GM18498 (cell line): ENCODE results near the gene PCDHGA8.
"Not testable (repeated sequence)": the region's sequence is repeated elsewhere in the genome, so short reads cannot be mapped to it uniquely, and the experiment has no call there.

Experiments
- ATAC-seq: cut with Tn5 transposase; IDR thresholded peaks from one replicate; pipeline ENCODE4 v1.9.1; 2021; ENCODE audit warnings: mild to moderate bottlenecking, moderate library complexity; ENCODE audit not compliant: unreplicated experiment

PCDHGA8 gene

GRCh38 chr5:141369994-141370848 lies 22.2 kb upstream of the PCDHGA8 start, which contains the start of gene PCDHGB3:
TSS of gene PCDHGB3 (plus strand) at chr5:141370242. CDS start at chr5:141370395, 153 bp downstream.
- peak; percentile 88 for ATAC-seq

DNA sequence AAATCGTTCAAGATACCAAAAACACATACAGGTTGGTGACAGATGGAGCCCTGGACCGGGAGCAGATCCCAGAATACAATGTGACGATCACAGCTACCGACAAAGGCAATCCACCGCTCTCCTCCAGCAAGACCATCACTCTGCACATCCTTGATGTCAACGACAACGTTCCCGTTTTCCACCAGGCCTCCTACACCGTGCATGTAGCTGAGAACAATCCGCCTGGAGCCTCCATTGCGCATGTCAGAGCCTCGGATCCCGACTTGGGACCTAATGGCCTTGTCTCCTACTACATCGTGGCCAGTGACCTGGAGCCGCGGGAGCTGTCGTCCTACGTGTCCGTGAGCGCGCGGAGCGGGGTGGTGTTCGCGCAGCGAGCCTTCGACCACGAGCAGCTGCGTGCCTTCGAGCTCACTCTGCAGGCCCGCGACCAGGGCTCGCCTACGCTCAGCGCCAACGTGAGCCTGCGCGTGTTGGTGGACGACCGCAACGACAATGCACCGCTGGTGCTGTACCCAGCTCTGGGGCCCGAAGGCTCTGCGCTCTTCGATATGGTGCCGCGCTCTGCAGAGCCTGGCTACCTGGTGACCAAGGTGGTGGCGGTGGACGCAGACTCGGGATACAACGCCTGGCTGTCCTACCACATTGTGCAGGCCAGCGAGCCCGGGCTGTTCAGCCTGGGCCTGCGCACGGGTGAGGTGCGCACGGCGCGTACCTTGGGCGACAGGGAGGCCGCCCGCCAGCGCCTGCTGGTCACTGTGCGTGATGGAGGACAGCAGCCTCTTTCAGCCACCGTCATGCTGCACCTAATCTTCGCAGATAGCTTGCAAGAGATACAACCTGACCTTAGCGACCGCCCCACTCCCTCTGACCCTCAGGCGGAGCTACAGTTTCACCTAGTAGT lies 20.6 kb upstream of the PCDHGA8 start:
- no peak for ATAC-seq

DNA sequence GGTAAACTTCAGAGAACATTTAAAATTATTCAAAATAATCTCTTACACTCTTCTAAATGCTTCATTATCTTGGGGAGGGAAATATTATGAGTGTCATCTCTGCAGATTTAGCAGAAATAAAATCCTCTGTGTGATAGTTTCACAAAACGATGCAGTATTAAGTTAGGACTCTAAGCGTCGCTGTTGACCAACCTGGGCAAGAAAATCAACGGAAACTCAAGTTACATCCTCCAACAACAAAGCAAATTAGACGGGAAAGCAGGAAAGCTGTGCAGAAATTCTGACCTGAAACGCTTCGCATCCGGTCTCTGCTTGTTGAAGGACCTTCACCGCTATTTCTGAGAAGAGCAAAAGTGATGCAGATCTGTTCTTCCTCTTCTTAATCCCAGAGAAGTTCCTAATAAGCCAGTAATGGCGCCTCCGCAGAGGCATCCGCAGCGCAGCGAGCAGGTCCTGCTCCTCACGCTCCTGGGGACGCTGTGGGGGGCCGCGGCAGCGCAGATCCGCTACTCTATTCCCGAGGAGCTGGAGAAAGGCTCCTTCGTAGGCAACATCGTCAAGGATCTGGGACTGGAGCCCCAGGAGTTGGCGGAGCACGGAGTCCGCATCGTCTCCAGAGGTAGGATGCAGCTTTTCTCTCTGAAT lies 18.6 kb upstream of the PCDHGA8 start, which contains the start of gene PCDHGA6:
Gene PCDHGA6, plus strand, starts transcription at position 219 of the 645 bp plus-strand sequence. Its CDS starts 193 bp downstream, at position 412.
- ATAC-seq = no peak

GRCh38 chr5:141374627-141375026 lies 17.8 kb upstream of the PCDHGA8 start:
- no peak for ATAC-seq

- not testable (repeated sequence) for ATAC-seq
Observed at GRCh38 chr5:141375444-141376155, 16.8 kb upstream of the PCDHGA8 start.

- ATAC-seq = no peak
Observed at GRCh38 chr5:141382469-141383294, 9.8 kb upstream of the PCDHGA8 start, which contains the start of gene PCDHGA7. TSS of gene PCDHGA7 (plus strand) at chr5:141382742. CDS start at chr5:141382900, 158 bp downstream.

DNA sequence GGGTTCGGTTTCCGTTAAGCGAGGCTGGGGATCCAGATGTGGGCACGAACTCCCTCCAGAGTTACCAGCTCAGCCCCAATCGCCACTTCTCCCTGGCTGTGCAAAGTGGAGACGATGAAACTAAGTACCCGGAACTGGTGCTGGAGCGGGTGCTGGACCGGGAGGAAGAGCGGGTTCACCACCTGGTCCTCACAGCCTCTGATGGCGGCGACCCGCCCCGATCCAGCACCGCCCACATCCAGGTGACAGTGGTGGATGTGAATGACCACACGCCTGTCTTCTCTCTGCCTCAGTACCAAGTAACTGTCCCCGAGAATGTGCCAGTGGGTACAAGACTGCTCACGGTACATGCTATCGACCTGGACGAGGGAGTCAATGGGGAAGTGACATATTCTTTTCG lies 9.1 kb upstream of the PCDHGA8 start:
- ATAC-seq = no peak

DNA sequence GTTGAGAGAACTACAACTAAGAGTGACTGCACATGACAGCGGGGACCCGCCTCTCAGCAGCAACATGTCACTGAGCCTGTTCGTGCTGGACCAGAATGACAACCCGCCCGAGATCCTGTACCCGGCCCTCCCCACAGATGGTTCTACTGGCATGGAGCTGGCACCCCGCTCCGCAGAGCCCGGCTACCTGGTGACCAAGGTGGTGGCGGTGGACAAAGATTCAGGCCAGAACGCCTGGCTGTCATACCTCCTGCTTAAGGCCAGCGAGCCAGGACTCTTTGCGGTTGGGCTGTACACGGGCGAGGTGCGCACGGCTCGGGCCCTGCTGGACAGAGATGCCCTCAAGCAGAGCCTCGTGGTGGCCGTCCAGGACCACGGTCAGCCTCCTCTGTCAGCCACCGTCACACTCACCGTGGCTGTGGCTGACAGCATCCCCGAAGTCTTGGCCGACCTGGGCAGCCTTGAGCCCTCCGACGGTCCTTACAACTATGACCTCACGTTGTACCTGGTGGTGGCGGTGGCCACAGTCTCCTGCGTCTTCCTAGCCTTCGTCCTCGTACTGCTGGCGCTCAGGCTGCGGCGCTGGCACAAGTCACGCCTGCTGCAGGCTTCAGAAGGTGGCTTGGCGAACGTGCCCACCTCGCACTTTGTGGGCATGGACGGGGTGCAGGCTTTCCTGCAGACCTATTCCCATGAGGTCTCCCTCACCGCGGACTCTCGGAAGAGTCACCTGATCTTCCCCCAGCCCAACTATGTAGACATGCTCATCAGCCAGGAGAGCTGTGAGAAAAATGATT lies 7.8 kb upstream of the PCDHGA8 start:
- ATAC-seq = no peak

- ATAC-seq = not testable (repeated sequence)
Observed at GRCh38 chr5:141387557-141388311, 4.7 kb upstream of the PCDHGA8 start, which contains the start of gene PCDHGB4. TSS of gene PCDHGB4 (plus strand) at chr5:141387698. CDS start at chr5:141387885, 187 bp downstream.

- no peak for ATAC-seq
Observed at GRCh38 chr5:141388661-141389060, 3.8 kb upstream of the PCDHGA8 start.

- ATAC-seq = no peak
Observed at GRCh38 chr5:141389153-141390042, 3.0 kb upstream of the PCDHGA8 start.

DNA sequence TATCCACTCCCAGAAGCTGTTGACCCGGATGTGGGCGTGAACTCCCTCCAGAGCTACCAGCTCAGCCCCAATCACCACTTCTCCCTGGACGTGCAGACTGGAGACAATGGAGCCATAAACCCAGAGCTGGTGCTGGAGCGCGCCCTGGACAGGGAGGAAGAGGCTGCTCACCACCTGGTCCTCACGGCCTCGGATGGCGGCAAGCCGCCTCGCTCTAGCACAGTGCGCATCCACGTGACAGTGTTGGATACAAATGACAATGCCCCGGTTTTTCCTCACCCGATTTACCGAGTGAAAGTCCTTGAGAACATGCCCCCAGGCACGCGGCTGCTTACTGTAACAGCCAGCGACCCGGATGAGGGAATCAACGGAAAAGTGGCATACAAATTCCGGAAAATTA lies 834 bp downstream of the PCDHGA8 start:
- ATAC-seq = no peak

- ATAC-seq = not testable (repeated sequence)
Observed at GRCh38 chr5:141394401-141395187, 2.2 kb downstream of the PCDHGA8 start.

- ATAC-seq = peak; percentile 79
Observed at GRCh38 chr5:141397756-141398551, 5.5 kb downstream of the PCDHGA8 start, which contains the start of gene PCDHGB5. TSS of gene PCDHGB5 (plus strand) at chr5:141397947. CDS start at chr5:141398128, 181 bp downstream.

- ATAC-seq = no peak
Observed at GRCh38 chr5:141398608-141399007, 6.2 kb downstream of the PCDHGA8 start.
